Lower leg skin (tissue), 4 donors: ENCODE data around the gene TMEM163. TPM values are rescaled to one million over a fixed set of nuclear protein-coding genes. Genes with fewer than 3 reads are reported as not detected.
"Not testable (repeated sequence)": the region's sequence is repeated elsewhere in the genome, so short reads cannot be mapped to it uniquely, and the experiment has no call there.

ENCODE experiments used
- DNase-seq, 2 donors: peaks; one replicate each; pipeline ENCODE4 v3.0.0-alpha.2; 2019; ENCODE audit warnings: low spot score in 2 of 2
- H3K4me3 ChIP-seq: fragments of 200-600 bp; sonication (generic); 2 replicates; pipeline ENCODE4 v1.5.1; 2017; ENCODE audit warnings: mild to moderate bottlenecking, low read depth; ENCODE audit not compliant: poor library complexity, severe bottlenecking
- POLR2A ChIP-seq, 2 donors: fragments of 450-650 bp; IDR thresholded peaks; one replicate each; pipeline ENCODE4 v1.6.1; 2016 to 2017; ENCODE audit warnings: antibody characterized with exemption in 2 of 2, mild to moderate bottlenecking in 1 of 2, moderate library complexity in 1 of 2
- WGBS, 2 donors: methylation state at CpG; one replicate each; pipeline ENCODE4 v1.1.5; 2018; 5-methylcytosine and 5-hydroxymethylcytosine counted together
- intact Hi-C: fragments of 100-400 bp; cut with DNase I; formaldehyde crosslinking; loops from one replicate; pipeline ENCODE4 v1.15.0; 2023; ENCODE audit warnings: low total_unique reads
- total RNA-seq, 4 donors: library from RNA; depleted of rRNA; stranded (reverse); fragments of >200 nt; gene quantifications; one replicate each; pipeline ENCODE4 v1.1.0, GENCODE V29; 2016
- TF ChIP-seq, protein P1 (sequence below), 3 donors: fragments of 450-650 bp; IDR thresholded peaks; one replicate each; pipeline ENCODE4 v1.5.1; 2016; ENCODE audit warnings: antibody characterized with exemption in 3 of 3, mild to moderate bottlenecking in 3 of 3, moderate library complexity in 2 of 3

TMEM163 gene
- total RNA-seq, 4 donors from 2014 or later = 0.19 to 0.46 TPM; not detected in 2

GRCh38 chr2:134623796-134624195 lies 95.0 kb downstream of the TMEM163 start:
- intact Hi-C loops = no loop called here
- DNase-seq = no peak
- TF ChIP-seq, protein P1, sequence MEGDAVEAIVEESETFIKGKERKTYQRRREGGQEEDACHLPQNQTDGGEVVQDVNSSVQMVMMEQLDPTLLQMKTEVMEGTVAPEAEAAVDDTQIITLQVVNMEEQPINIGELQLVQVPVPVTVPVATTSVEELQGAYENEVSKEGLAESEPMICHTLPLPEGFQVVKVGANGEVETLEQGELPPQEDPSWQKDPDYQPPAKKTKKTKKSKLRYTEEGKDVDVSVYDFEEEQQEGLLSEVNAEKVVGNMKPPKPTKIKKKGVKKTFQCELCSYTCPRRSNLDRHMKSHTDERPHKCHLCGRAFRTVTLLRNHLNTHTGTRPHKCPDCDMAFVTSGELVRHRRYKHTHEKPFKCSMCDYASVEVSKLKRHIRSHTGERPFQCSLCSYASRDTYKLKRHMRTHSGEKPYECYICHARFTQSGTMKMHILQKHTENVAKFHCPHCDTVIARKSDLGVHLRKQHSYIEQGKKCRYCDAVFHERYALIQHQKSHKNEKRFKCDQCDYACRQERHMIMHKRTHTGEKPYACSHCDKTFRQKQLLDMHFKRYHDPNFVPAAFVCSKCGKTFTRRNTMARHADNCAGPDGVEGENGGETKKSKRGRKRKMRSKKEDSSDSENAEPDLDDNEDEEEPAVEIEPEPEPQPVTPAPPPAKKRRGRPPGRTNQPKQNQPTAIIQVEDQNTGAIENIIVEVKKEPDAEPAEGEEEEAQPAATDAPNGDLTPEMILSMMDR (IDR thresholded peaks at IDR 0.05) = no peak
- no peak for TF ChIP-seq POLR2A (IDR thresholded peaks at IDR 0.05)
- 76 to 78% methylated on average over 3 of the region's 3 CpGs for WGBS, 2 donors
- no peak overlapping the region for H3K4me3 ChIP-seq

GRCh38 chr2:134623046-134623445 lies 95.8 kb downstream of the TMEM163 start:
- intact Hi-C loops = no loop called here
- DNase-seq = no peak
- 82 to 85% methylated on average over 3 of the region's 3 CpGs for WGBS, 2 donors
- TF ChIP-seq, protein P1 (IDR thresholded peaks at IDR 0.05) = no peak
- TF ChIP-seq POLR2A (IDR thresholded peaks at IDR 0.05) = no peak
- no peak overlapping the region for H3K4me3 ChIP-seq

DNA sequence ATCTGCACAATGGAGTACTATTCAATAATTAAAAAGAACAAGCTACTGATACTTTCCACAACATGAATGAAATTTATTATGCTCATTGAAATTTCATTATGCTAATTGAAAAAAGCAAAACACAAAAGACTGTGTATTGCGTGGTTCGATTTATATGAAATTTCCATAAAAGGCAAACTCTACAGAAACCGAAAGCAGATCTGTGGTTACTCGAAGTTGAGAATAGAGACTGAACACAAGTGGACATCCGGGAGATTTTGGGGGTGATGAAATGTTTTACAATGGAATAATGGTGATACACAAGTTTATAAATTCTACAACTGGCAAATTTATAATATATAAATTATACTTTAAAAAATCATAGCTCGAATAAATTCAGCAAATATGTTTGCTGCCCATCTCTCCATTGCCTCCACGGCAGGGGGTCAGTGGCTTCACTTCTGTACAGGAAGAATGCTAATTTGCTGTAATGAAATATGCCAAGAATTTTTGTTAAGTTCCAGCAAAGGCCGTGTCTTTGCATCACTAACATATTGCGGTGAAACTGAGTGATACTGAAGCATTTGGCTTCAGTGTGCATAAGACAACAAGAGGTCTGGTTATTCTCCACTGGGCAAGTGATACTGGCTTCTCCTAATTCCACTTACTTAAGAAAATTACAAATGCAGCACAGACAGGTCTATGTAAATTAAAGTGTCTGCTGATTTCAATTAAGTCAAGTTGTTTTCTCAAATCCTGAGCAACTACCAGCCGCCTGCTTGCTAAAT lies 96.7 kb downstream of the TMEM163 start:
- intact Hi-C loops = no loop called here
- H3K4me3 ChIP-seq = no peak overlapping the region
- 82 to 83% methylated on average over 10 of the region's 10 CpGs for WGBS, 2 donors
- DNase-seq = no peak
- TF ChIP-seq, protein P1 (IDR thresholded peaks at IDR 0.05) = no peak
- no peak for TF ChIP-seq POLR2A (IDR thresholded peaks at IDR 0.05)

- H3K4me3 ChIP-seq = no peak overlapping the region
- WGBS, 2 donors = 93% methylated on average over 4 of the region's 4 CpGs
- DNase-seq = no peak
- intact Hi-C loops = no loop called here
- no peak for TF ChIP-seq POLR2A (IDR thresholded peaks at IDR 0.05)
- TF ChIP-seq, protein P1 (IDR thresholded peaks at IDR 0.05) = no peak
Observed at GRCh38 chr2:134619250-134619649, 99.5 kb downstream of the TMEM163 start.

DNA sequence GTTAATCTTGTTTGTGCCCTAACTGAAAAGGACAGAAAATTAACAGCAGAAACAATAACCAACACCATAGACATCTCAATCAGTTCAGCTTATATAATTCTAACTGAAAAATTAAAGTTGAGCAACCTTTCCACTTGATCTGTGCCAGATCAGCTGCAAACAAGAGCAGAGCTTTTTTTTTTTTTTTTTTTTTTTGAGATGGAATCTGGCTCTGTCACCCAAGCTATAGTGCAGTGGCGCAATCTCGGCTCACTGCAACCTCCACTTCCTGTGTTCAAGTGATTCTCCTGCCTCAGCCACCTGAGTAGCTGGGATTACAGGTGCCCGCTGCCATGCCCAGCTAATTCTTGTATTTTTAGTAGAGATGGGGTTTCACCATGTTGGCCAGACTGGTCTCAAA lies 103.3 kb downstream of the TMEM163 start:
- H3K4me3 ChIP-seq, intact Hi-C loops, DNase-seq: not testable (repeated sequence)
- 84 to 88% methylated on average over 3 of the region's 3 CpGs for WGBS, 2 donors

DNA sequence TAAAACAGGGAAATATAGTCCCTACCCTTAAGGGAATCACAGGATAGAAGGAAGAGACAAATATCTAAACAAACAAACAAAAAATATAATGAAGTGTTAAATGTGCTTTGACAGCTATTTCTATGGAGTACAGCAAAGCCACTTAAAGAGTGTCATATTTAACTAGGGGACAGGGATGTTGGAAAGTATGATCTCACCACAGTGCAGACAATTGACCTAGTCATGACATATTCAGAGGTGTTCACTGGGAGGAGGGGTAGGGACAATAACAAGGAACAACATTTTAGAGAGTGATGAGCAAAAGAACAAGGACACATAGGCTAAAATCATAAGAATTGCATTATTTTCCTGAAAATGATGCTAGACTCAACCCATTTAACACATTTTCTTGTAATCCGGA lies 107.5 kb downstream of the TMEM163 start:
- intact Hi-C loops = no loop called here
- no peak for DNase-seq
- no peak for TF ChIP-seq POLR2A (IDR thresholded peaks at IDR 0.05)
- TF ChIP-seq, protein P1 (IDR thresholded peaks at IDR 0.05) = no peak
- WGBS, 2 donors = 72 to 100% methylated on average over 1 of the region's 1 CpG
- no peak overlapping the region for H3K4me3 ChIP-seq
